Keratinocyte (primary cell): Measurements from ENCODE around the gene PCDHA6. TPM values are rescaled to one million over a fixed set of nuclear protein-coding genes. Genes with fewer than 3 reads are reported as not detected.
"Not testable (repeated sequence)": the region's sequence is repeated elsewhere in the genome, so short reads cannot be mapped to it uniquely, and the experiment has no call there.

Experiments
- DNase-seq: peaks from one replicate; pipeline ENCODE4 v3.0.0-alpha.2; 2011; ENCODE audit warnings: low read depth, missing footprints, low spot score
- FAIRE-seq: peaks from 2 replicates; lab custom pipeline; 2011; peaks lifted over from hg19 to GRCh38; lab: Jason Lieb, UNC
- H2AFZ ChIP-seq: 2 replicates; pipeline ENCODE4 v1.6.0; 2012; ENCODE audit warnings: low read length, control low read depth, inconsistent platforms; ENCODE audit not compliant: control insufficient read depth
- H3K27ac ChIP-seq: 2 replicates; pipeline ENCODE4 v1.5.1; 2011; ENCODE audit warnings: low read length; ENCODE audit not compliant: control insufficient read depth, insufficient read depth
- H3K27me3 ChIP-seq: 3 replicates; pipeline ENCODE4 v1.6.0; 2011; ENCODE audit warnings: low read length; ENCODE audit not compliant: control insufficient read depth, insufficient read depth; ENCODE audit errors: extremely low read depth
- H3K36me3 ChIP-seq, 2 experiments: 2 replicates in 1 of 2; 3 replicates in 1 of 2; pipeline ENCODE4 v1.5.1; 2011; ENCODE audit warnings: low read length in 2 of 2, mild to moderate bottlenecking in 1 of 2; ENCODE audit not compliant: control insufficient read depth in 2 of 2, insufficient read depth in 2 of 2; ENCODE audit errors: extremely low read depth in 1 of 2
- H3K4me1 ChIP-seq: 3 replicates; pipeline ENCODE4 v1.5.1; 2011; ENCODE audit warnings: low read length; ENCODE audit not compliant: control insufficient read depth, insufficient read depth; ENCODE audit errors: extremely low read depth
- H3K4me2 ChIP-seq: 3 replicates; pipeline ENCODE4 v1.6.0; 2011; ENCODE audit warnings: low read depth, low read length; ENCODE audit not compliant: control insufficient read depth, insufficient read depth; ENCODE audit errors: extremely low read depth
- H3K4me3 ChIP-seq, 3 experiments: fragments of 200-600 bp in 1 of 3; sonication (generic) in 1 of 3; 2 replicates in 2 of 3; 3 replicates in 1 of 3; pipeline ENCODE4 v1.5.1; 2011 to 2016; ENCODE audit warnings: low read length in 3 of 3, mild to moderate bottlenecking in 3 of 3, control low read depth in 2 of 3, inconsistent platforms in 1 of 3, low read depth in 1 of 3, mixed read lengths in 1 of 3, mixed run types in 1 of 3, moderate library complexity in 1 of 3; ENCODE audit not compliant: control insufficient read depth in 2 of 3, insufficient read depth in 2 of 3; ENCODE audit errors: extremely low read depth in 1 of 3
- H3K79me2 ChIP-seq: 2 replicates; pipeline ENCODE4 v1.6.0; 2012; ENCODE audit warnings: low read length; ENCODE audit not compliant: control insufficient read depth, insufficient read depth
- H3K9ac ChIP-seq: 3 replicates; pipeline ENCODE4 v1.6.0; 2011; ENCODE audit warnings: low read length; ENCODE audit not compliant: control insufficient read depth, insufficient read depth; ENCODE audit errors: extremely low read depth
- H3K9me1 ChIP-seq: 3 replicates; pipeline ENCODE4 v1.6.0; 2011; ENCODE audit warnings: low read length; ENCODE audit not compliant: control insufficient read depth, insufficient read depth; ENCODE audit errors: extremely low read depth
- H3K9me3 ChIP-seq: 2 replicates; pipeline ENCODE4 v1.5.1; 2012; ENCODE audit warnings: low read depth, low read length; ENCODE audit not compliant: control insufficient read depth
- H4K20me1 ChIP-seq: 3 replicates; pipeline ENCODE4 v1.6.0; 2011; ENCODE audit warnings: low read length; ENCODE audit not compliant: control insufficient read depth, insufficient read depth; ENCODE audit errors: extremely low read depth
- CTCF ChIP-seq, 3 experiments: IDR thresholded peaks in 1 of 3; conservative IDR thresholded peaks in 1 of 3; optimal IDR thresholded peaks in 1 of 3; 2 replicates in 2 of 3; 3 replicates in 1 of 3; pipeline versions ENCODE3 to v1.5.1; 2011; ENCODE audit warnings: low read length in 3 of 3, mild to moderate bottlenecking in 3 of 3, moderate library complexity in 2 of 3, control low read depth in 1 of 3, inconsistent platforms in 1 of 3; ENCODE audit not compliant: insufficient read depth in 2 of 3; ENCODE audit errors: extremely low read depth in 1 of 3
- EZH2 ChIP-seq: IDR thresholded peaks from one replicate; pipeline ENCODE4 v1.6.1; 2012; ENCODE audit warnings: inconsistent platforms, mild to moderate bottlenecking, low read length, moderate library complexity
- dilution Hi-C: fragments of 300-500 bp; cut with MboI; formaldehyde crosslinking; loops from one replicate; pipeline ENCODE4 v1.7.0; 2020; ENCODE audit warnings: low sequenced_read_pairs; ENCODE audit not compliant: extremely low pct_ligation_motif_present
- polyA plus RNA-seq, 5 experiments: library from polyadenylated mRNA; depleted of rRNA in 3 of 5; stranded (reverse) in 3 of 5; stranded (forward) in 1 of 5; unstranded in 1 of 5; fragments of >200 nt; gene quantifications; 1 replicate in 1 of 5; 2 replicates in 3 of 5; 3 replicates in 1 of 5; pipeline versions ENCODE4 v1.2.1 to v1.2.3, GENCODE V29; 2011 to 2012; ENCODE audit warnings: missing spikeins in 2 of 5, low read depth in 1 of 5, low replicate concordance in 1 of 5

PCDHA6 gene
- polyA plus RNA-seq, 1 donor (not counting 4 experiments of a cell fraction or from before 2014, with no cell fraction given) = 0.04 TPM

DNA sequence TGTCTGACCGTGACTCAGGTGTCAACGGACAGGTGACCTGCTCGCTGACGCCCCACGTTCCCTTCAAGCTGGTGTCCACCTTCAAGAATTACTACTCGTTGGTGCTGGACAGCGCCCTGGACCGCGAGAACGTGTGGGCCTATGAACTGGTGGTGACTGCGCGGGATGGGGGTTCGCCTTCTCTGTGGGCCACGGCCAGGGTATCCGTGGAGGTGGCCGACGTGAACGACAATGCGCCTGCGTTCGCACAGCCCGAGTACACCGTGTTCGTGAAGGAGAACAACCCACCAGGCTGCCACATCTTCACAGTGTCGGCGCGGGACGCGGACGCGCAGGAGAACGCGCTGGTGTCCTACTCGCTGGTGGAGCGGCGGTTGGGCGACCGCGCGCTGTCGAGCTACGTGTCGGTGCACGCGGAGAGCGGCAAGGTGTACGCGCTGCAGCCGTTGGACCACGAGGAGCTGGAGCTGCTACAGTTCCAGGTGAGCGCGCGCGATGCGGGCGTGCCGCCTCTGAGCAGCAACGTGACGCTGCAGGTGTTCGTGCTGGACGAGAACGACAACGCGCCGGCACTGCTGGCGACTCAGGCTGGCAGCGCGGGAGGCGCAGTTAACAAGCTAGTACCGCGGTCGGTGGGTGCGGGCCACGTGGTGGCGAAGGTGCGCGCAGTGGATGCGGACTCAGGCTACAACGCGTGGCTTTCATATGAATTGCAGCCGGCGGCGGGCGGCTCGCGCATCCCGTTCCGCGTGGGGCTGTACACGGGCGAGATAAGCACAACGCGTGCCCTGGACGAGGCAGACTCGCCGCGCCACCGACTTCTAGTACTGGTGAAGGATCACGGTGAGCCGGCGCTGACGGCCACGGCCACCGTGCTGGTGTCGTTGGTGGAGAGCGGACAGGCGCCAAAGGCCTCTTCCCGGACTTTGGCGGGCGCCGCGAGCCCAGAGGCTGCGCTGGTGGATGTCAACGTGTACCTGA is 42.8 kb downstream of the PCDHA6 start:
- no peak for TF ChIP-seq CTCF (optimal IDR thresholded peaks at IDR 0.05 in 1 of 3, IDR thresholded peaks at IDR 0.05 in 1 of 3, conservative IDR thresholded peaks at IDR 0.05 in 1 of 3; ENCODE audit: extremely low read depth in 1 of 3, insufficient read depth in 2 of 3, low read length in 3 of 3)
- TF ChIP-seq EZH2 = no peak
- Histone ChIP-seq H3K9ac (no peak overlapping the region), H3K4me1 (no peaks in the 10 kb centered on the region), H3K9me1 (no peaks in the 10 kb centered on the region), H4K20me1 (no peaks in the 10 kb centered on the region), H3K79me2 (no peaks in the 10 kb centered on the region), H3K4me3 (no peak overlapping the region), H3K27ac (no peak overlapping the region), H3K4me2 (no peak overlapping the region), H2AFZ (no peak overlapping the region), H3K36me3 (no peaks in the 10 kb centered on the region), H3K27me3 (no peaks in the 10 kb centered on the region), H3K9me3 (peaks cover 13% of the 10 kb centered on the region)
- dilution Hi-C loops = no loop called here
- FAIRE-seq = no peak
- DNase-seq = no peak

GRCh38 chr5:140875085-140876065 is 47.6 kb downstream of the PCDHA6 start, which contains the start of gene PCDHA12:
Gene PCDHA12, plus strand, starts transcription at chr5:140875308. Its CDS starts 165 bp downstream, at chr5:140875473.
- Histone ChIP-seq H3K79me2 (no peaks in the 10 kb centered on the region), H3K9me3 (peaks cover 19% of the 10 kb centered on the region), H3K4me1 (no peaks in the 10 kb centered on the region), H3K27me3 (no peaks in the 10 kb centered on the region), H3K4me3 (peak within 1 kb of the TSS in 1 of 3 experiments; percentile 13), H4K20me1 (no peaks in the 10 kb centered on the region), H3K9ac (no peak within 1 kb of the TSS), H3K9me1 (no peaks in the 10 kb centered on the region), H3K27ac (no peak within 1 kb of the TSS), H2AFZ (no peak within 1 kb of the TSS), H3K4me2 (no peak within 1 kb of the TSS), H3K36me3 (no peaks in the 10 kb centered on the region)
- DNase-seq (no peak), FAIRE-seq (no peak)
- TF ChIP-seq CTCF (optimal IDR thresholded peaks at IDR 0.05 in 1 of 3, IDR thresholded peaks at IDR 0.05 in 1 of 3, conservative IDR thresholded peaks at IDR 0.05 in 1 of 3; ENCODE audit: extremely low read depth in 1 of 3, insufficient read depth in 2 of 3, low read length in 3 of 3) (no peak), EZH2 (no peak)
- dilution Hi-C loops = no loop called here

DNA sequence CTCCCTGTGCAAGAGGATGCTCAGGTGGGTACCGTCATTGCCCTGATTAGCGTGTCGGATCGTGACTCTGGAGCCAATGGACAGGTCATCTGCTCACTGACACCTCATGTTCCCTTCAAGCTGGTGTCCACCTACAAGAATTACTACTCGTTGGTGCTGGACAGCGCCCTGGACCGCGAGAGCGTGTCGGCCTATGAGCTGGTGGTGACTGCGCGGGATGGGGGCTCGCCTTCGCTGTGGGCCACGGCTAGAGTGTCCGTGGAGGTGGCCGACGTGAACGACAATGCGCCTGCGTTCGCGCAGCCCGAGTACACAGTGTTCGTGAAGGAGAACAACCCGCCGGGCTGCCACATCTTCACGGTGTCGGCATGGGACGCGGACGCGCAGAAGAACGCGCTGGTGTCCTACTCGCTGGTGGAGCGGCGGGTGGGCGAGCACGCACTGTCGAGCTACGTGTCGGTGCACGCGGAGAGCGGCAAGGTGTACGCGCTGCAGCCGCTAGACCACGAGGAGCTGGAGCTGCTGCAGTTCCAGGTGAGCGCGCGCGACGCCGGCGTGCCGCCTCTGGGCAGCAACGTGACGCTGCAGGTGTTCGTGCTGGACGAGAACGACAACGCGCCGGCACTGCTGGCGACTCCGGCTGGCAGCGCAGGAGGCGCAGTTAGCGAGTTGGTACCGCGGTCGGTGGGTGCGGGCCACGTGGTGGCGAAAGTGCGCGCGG is 48.9 kb downstream of the PCDHA6 start:
- H3K27ac ChIP-seq, H4K20me1 ChIP-seq, H3K9me1 ChIP-seq, H3K4me3 ChIP-seq, H2AFZ ChIP-seq, H3K4me1 ChIP-seq, DNase-seq, FAIRE-seq, H3K4me2 ChIP-seq, H3K36me3 ChIP-seq, H3K79me2 ChIP-seq, H3K9ac ChIP-seq, H3K27me3 ChIP-seq, dilution Hi-C loops: not testable (repeated sequence)
- H3K9me3 ChIP-seq = peaks cover 11% of the 10 kb centered on the region
